Upper lobe of left lung (tissue), 6 donors: Measurements from ENCODE around the gene ONECUT3. TPM values are rescaled to one million over a fixed set of nuclear protein-coding genes. Genes with fewer than 3 reads are reported as not detected.

Experiments
- ATAC-seq, 2 donors: fragments of 200-7000 bp; cut with Tn5 transposase; one replicate each; pipeline ENCODE4 v1.9.1; 2022; ENCODE audit warnings: mild to moderate bottlenecking in 2 of 2, moderate library complexity in 2 of 2; ENCODE audit not compliant: low FRiP score in 2 of 2
- DNase-seq, 2 donors: peaks; one replicate each; pipeline ENCODE4 v3.0.0-alpha.2; 2019 to 2020
- H3K27ac ChIP-seq, 4 donors: fragments of 200-600 bp; sonication (generic); one replicate each; pipeline ENCODE4 v1.5.1; 2016 to 2019
- H3K27me3 ChIP-seq, 4 donors: fragments of 200-600 bp; sonication (generic); one replicate each; pipeline ENCODE4 v1.5.1; 2017 to 2019
- H3K36me3 ChIP-seq, 4 donors: fragments of 200-600 bp; sonication (generic); one replicate each; pipeline ENCODE4 v1.5.1; 2016 to 2019
- H3K4me1 ChIP-seq, 4 donors: fragments of 200-600 bp; sonication (generic); one replicate each; pipeline ENCODE4 v1.5.1; 2018 to 2019
- H3K4me3 ChIP-seq, 4 donors: fragments of 200-600 bp; sonication (generic); one replicate each; pipeline ENCODE4 v1.5.1; 2017 to 2019; ENCODE audit warnings: mild to moderate bottlenecking in 2 of 4, moderate library complexity in 1 of 4
- H3K9me3 ChIP-seq, 4 donors: fragments of 200-600 bp; sonication (generic); one replicate each; pipeline ENCODE4 v1.5.1; 2018 to 2019
- CTCF ChIP-seq, 6 experiments: fragments of 450-650 bp in 4 of 6; fragments of 200-600 bp in 2 of 6; sonication (generic) in 2 of 6; IDR thresholded peaks; one replicate each; pipeline ENCODE4 v1.5.1; 2016 to 2019; ENCODE audit warnings: antibody characterized with exemption in 6 of 6
- EP300 ChIP-seq, 4 donors: sonication (generic); formaldehyde crosslinking; IDR thresholded peaks; one replicate each; pipeline ENCODE4 v1.5.1; 2017; ENCODE audit warnings: antibody characterized with exemption in 4 of 4, control low read depth in 2 of 4
- POLR2A ChIP-seq, 4 donors: fragments of 450-650 bp; IDR thresholded peaks; one replicate each; pipeline ENCODE4 v1.5.1; 2016 to 2017; ENCODE audit warnings: antibody characterized with exemption in 4 of 4, mild to moderate bottlenecking in 2 of 4
- POLR2AphosphoS5 ChIP-seq, 2 donors: sonication (generic); formaldehyde crosslinking; IDR thresholded peaks; one replicate each; pipeline ENCODE4 v1.5.1; 2017; ENCODE audit warnings: antibody characterized with exemption in 2 of 2
- WGBS, 2 donors: methylation state at CpG; one replicate each; pipeline ENCODE4 v1.1.5; 2017 to 2018; 5-methylcytosine and 5-hydroxymethylcytosine counted together
- total RNA-seq, 6 donors: library from RNA; depleted of rRNA in 4 of 6; stranded (reverse); fragments of >200 nt in 4 of 6; gene quantifications; one replicate each; pipeline versions ENCODE4 v1.1.0 to v1.2.1, GENCODE V29; 2016 to 2021
- donor health status: DM: no; HTN: no; CAD: no; lungs with moderate emphysema.
- donor health status: DM: no; HTN: yes; CAD: no; lungs with severe emphysema.

The ONECUT3 gene
- total RNA-seq, 6 donors from 2014 or later, result not detected

GRCh38 chr19:1787116-1787515, 33.8 kb downstream of the ONECUT3 start:
- TF ChIP-seq CTCF (IDR thresholded peaks at IDR 0.05) (no peak), POLR2A (IDR thresholded peaks at IDR 0.05) (no peak), EP300 (IDR thresholded peaks at IDR 0.05) (no peak), POLR2AphosphoS5 (IDR thresholded peaks at IDR 0.05) (no peak)
- no peak for ATAC-seq
- no peak overlapping the region for H3K27ac ChIP-seq
- peaks cover 0 to 13% (median 2%) of the 10 kb centered on the region in 4 donors for H3K27me3 ChIP-seq
- H3K9me3 ChIP-seq, result peaks cover under 1 to 4% (median 2%) of the 10 kb centered on the region in 4 donors
- no peaks in the 10 kb centered on the region for H3K36me3 ChIP-seq
- 74 to 79% methylated on average over 8 of the region's 8 CpGs for WGBS, 2 donors
- no peak for DNase-seq
- no peak overlapping the region for H3K4me3 ChIP-seq
- H3K4me1 ChIP-seq, result peaks cover 0 to 15% (median 9%) of the 10 kb centered on the region in 4 donors

GRCh38 chr19:1789261-1790041, 36.1 kb downstream of the ONECUT3 start:
- peak overlapping the region in 3 of 4 donors; percentile 22 to 35 (median 28) for H3K4me3 ChIP-seq
- peaks cover 0 to 13% (median 2%) of the 10 kb centered on the region in 4 donors for H3K27me3 ChIP-seq
- TF ChIP-seq EP300 (IDR thresholded peaks at IDR 0.05) (no peak), POLR2A (IDR thresholded peaks at IDR 0.05) (no peak)
- WGBS, 2 donors, result 23% methylated on average over 6 to 13 of the region's 59 CpGs
- no peaks in the 10 kb centered on the region for H3K9me3 ChIP-seq
- ATAC-seq (no peak), DNase-seq (peak in 1 of 2 donors; percentile 84)
- no peaks in the 10 kb centered on the region for H3K36me3 ChIP-seq
- no peak overlapping the region for H3K27ac ChIP-seq
- H3K4me1 ChIP-seq, result peaks cover 0 to 15% (median 9%) of the 10 kb centered on the region in 4 donors

GRCh38 chr19:1790054-1790792, 36.9 kb downstream of the ONECUT3 start:
- DNase-seq (no peak), ATAC-seq (no peak)
- no peak overlapping the region for H3K27ac ChIP-seq
- H3K27me3 ChIP-seq, result peaks cover 0 to 13% (median 2%) of the 10 kb centered on the region in 4 donors
- no peaks in the 10 kb centered on the region for H3K36me3 ChIP-seq
- H3K9me3 ChIP-seq, result no peaks in the 10 kb centered on the region
- WGBS, 2 donors, result 42% methylated on average over 2 of the region's 7 CpGs; no CpG with 5 or more reads in 1 of the 2 donors
- peaks cover 0 to 15% (median 9%) of the 10 kb centered on the region in 4 donors for H3K4me1 ChIP-seq
- TF ChIP-seq POLR2AphosphoS5 (IDR thresholded peaks at IDR 0.05), result no peak
- no peak for TF ChIP-seq POLR2A (IDR thresholded peaks at IDR 0.05)
- TF ChIP-seq CTCF (IDR thresholded peaks at IDR 0.05), result no peak
- TF ChIP-seq EP300 (IDR thresholded peaks at IDR 0.05), result no peak
- peak overlapping the region in 1 of 4 donors; percentile 28 for H3K4me3 ChIP-seq

- ATAC-seq (no peak), DNase-seq (no peak)
- Histone ChIP-seq H3K9me3 (no peaks in the 10 kb centered on the region), H3K27me3 (peaks cover 0 to 14% (median 6%) of the 10 kb centered on the region in 4 donors), H3K36me3 (no peaks in the 10 kb centered on the region), H3K4me1 (peaks cover 5 to 23% (median 15%) of the 10 kb centered on the region in 4 donors), H3K27ac (no peak overlapping the region), H3K4me3 (no peak overlapping the region)
- no peak for TF ChIP-seq CTCF (IDR thresholded peaks at IDR 0.05)
- TF ChIP-seq POLR2AphosphoS5 (IDR thresholded peaks at IDR 0.05), result no peak
- no peak for TF ChIP-seq POLR2A (IDR thresholded peaks at IDR 0.05)
- TF ChIP-seq EP300 (IDR thresholded peaks at IDR 0.05), result no peak
- 67 to 79% methylated on average over 4 to 14 of the region's 14 CpGs for WGBS, 2 donors
Observed at GRCh38 chr19:1791879-1792278, 38.6 kb downstream of the ONECUT3 start.
